Hepatocyte (in vitro differentiated cells): ENCODE data around the gene FBXL13.

Experiments used
- CTCF ChIP-seq: fragments of 200-600 bp; sonication (generic); IDR thresholded peaks from 2 replicates; pipeline ENCODE4 v1.5.1; 2016; ENCODE audit warnings: antibody characterized with exemption, mild to moderate bottlenecking; ENCODE audit not compliant: poor library complexity
- EZH2 ChIP-seq: fragments of 200-600 bp; sonication (generic); IDR thresholded peaks from 2 replicates; pipeline ENCODE4 v1.6.1; 2016; ENCODE audit warnings: antibody characterized with exemption, mild to moderate bottlenecking, borderline replicate concordance
- EZH2phosphoT487 ChIP-seq: fragments of 200-600 bp; sonication (generic); IDR thresholded peaks from one replicate; pipeline ENCODE4 v1.6.1; 2018; ENCODE audit warnings: antibody characterized with exemption, mild to moderate bottlenecking, low read depth, moderate library complexity; ENCODE audit not compliant: unreplicated experiment, severe bottlenecking

GRCh38 chr7:102817616-102818573, 256.7 kb downstream of the FBXL13 start:
- TF ChIP-seq EZH2phosphoT487 (no peak), CTCF (no peak), EZH2 (no peak)
